HG03064 (cell line): ENCODE measurements around the gene BACE2.

Experiments
- ATAC-seq: cut with Tn5 transposase; IDR thresholded peaks from one replicate; pipeline ENCODE4 v1.9.1; 2021; ENCODE audit warnings: low read depth; ENCODE audit not compliant: unreplicated experiment

BACE2 gene

DNA sequence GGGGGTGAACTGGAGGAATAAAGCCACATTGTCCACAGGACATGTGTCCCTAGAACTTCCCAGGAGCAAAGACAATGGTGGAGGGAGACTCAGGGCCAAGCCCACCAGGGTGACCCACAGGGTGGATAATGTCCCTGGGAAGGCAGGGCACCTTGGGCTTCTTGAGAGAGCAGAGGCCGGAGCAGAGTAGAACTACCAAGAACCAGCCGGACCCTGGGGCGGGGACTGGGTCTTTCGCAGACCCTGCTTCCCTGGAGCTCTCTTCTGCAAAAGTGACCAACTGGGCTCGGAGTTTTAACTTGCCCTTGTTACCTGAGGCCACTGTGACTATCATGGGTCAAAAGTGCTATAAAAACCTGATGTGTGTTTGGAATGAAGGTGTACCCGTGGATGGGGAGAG, 147.8 kb downstream of the BACE2 start:
- no peak for ATAC-seq

DNA sequence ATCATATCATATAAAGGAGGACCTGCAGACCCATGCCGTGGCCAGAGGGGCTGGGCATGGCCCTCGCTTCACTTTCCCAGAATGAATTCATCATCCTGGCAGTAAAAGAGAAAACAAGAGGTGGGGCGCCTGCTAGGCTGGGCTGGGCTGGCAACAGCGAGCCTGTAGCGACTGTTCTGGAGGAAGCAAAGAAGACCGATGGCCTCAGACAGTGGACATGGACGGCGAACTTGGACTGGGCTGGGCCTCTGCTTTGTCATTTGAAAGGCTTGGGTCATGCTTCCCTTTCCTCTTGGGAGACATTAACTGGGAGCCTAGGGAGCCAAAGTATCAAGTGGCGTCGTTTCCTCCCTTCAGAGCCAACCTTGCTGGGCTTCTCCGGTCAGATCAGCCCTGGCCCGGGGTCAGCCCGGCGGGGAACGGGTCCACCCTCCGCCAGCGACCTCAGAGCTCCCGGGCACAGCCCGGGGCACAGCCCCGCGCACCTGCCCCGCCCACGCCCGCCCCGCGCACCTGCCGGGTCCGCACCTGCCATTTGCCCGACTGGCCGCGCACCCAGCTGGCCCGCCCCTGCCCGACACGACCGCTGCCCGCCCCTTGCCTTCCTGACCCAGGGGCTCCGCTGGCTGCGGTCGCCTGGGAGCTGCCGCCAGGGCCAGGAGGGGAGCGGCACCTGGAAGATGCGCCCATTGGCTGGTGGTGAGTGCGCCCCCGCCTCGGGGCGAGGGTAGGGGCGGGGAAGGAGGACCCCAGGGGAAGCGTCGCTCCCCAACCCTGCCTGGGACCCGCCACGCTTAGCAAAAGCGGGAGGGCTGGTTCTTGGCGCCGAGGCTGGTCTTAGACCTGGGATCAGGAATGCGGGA, 148.5 kb downstream of the BACE2 start, which contains the start of gene FAM3B:
Gene FAM3B, plus strand, starts transcription at position 602 of the 863 bp plus-strand sequence. Its CDS starts 79 bp downstream, at position 681.
- no peak for ATAC-seq

DNA sequence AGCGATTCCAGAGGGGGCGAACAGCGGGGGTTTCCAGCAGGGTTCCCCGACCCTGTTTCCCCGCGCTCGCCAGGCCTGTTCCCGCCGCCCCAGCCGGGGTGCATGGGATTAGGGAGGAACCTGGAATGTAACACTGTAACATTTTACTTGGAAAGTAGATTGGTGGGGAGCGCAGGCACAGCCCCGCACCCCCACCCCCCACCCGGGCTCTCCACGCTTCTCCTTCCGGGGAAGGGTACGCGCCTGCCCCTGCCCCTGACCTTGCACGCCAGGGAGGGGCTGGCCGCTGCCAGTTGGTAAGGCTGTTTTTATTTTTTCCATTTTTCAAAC, 149.1 kb downstream of the BACE2 start:
- no peak for ATAC-seq

DNA sequence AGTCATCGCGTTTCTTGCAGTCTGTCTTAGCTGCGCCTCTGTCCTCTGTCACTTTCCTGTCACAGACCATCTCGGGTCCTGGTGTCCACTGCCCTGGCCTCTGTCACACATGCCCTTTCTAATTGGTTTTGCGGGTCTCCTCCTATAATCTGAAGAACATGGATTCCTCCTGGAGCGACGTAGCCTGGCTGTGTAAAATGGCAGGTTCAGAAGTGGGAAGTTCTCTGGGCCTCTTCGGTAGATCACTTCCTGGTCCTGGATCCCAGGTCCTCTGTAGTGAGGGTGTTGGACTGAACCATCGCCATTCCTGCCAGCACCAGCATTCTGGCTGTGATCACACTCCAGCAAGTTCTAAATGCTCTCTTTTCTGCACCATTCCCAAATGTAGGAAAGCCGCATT, 149.5 kb downstream of the BACE2 start:
- ATAC-seq: no peak

DNA sequence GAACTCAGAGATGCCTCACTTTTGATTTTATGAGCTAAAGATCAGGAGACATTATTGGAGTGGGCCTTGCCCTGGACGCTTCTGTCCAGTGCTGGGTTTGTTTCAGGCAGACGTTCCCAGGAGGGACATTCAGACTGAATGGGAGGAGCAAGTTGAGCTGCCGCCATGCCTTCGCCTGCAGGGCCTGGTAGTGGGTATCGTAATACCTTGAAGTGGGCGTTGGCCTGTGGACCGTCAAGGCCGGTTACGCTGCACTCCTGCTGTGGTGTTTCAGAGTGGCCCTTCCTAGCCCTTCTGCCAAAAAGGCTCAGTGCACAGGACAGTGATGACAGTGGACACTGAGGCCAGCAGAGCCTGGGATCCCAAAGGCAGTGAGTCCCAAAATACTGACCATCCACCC, 150.3 kb downstream of the BACE2 start:
- ATAC-seq: no peak

DNA sequence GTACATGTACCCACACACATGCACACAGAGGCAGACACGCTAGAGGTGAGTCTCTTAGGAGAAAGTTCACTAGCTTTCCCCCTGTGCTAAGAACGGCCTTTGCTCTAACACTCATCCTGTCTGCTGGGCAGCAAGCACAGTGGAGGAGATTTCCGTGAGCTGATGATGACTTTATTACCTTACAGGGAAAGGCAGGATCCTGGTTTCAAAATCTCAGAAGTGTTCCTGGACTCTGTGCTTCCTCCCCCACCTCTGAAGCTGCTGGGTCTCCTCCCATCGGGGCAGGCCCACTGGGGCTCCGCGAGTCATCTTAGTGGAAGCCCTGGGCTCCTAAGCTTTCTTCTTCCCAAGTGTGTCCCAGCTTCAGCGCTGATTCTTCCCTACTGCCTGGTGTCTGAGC, 151.3 kb downstream of the BACE2 start:
- no peak for ATAC-seq

DNA sequence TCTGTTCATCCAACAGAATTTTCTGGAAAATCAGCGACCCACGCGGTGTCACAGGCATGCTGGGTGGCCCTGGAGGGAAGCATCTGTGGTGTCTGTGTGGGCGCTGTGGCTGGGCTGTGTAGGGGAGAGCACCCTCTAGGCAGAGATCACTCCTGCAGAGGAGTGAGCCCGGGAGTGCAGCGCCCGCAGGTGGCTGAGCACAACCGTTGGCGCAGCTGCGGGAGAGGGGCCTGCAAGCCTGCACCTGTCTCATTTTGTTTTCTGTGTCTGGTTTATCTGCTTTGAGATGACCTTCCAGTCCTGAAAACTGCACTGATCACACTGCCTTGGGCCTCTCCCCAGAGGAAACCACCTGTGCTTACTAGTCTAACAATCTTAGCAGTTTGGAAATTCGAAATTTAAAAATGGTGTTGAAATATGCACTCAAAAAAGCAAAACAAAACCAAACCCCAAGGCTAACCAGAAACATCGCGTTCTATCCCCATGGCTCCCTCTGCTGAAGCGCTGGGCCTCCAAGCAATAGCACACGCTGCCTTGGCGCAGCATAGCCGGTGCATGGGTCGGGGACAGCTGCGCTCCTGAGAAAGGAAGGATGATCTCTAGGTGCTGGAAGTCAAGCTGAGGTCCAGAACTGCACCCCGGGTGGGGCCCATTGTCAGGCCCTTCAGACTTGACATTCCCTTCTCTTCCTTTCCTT, 153.4 kb downstream of the BACE2 start:
- no peak for ATAC-seq

DNA sequence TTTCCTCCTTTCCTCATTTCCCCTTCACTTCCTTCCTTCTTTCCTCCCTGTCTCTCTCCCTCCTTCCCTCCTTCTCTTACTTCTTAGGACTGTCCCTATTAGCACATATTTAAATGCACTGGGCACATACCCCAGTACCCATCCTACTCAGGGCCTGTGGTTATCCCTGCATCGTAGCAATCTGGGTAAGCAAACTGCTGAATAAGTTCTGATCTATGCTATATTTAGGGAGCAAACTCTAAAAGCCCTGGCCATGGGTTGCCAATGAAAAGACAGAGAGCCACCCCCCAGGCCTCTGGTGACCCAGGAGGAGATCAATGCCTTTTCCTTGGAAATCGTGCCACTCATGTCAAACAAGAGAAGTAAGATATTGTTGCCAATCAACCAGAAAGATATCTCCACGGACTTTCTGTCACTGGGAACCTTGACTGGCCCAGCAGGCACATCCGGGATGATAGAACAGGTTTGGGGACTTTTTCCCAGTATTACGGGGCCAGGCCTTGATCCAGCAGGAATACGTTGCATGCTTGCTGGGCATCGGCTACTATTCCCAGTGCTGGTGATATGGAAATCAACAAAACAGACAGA, 154.0 kb downstream of the BACE2 start:
- ATAC-seq: no peak

DNA sequence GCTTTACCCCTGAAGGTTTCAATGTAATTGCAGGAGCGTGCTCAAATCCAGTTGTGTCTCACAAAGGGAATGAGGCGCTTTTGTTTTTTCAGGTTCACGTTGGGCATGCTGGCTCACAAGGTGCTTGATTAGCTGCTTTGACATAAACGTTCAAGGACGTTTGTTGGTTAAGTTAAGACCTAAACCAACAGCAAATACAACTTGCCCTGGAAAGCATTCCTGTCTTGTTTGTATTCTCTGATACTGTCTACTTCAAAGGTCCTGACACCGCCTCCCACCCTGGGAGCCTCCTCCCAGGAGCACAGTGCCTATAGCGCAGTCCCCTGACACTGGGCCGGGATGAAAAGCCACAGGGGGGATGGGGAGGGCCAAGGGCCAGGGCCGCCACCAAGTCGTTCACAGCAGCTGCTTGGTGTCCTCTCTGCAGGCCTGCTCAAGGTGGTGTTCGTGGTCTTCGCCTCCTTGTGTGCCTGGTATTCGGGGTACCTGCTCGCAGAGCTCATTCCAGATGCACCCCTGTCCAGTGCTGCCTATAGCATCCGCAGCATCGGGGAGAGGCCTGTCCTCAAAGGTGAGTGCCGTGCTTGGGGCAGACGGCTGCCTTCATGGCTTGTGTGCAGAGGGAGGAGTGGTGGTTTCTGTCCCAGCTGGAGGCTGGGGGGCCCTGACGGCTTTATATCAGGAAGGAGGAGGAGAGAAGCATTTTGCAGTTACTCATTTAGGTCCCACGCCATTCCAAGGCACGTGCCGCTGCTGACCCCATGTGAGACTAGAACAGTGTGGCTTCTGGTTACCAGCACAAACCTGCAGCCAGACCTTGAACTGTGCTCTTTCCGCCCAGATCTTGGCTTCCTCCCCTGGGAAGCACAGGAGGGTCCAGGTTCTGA, 154.8 kb downstream of the BACE2 start:
- ATAC-seq: no peak

DNA sequence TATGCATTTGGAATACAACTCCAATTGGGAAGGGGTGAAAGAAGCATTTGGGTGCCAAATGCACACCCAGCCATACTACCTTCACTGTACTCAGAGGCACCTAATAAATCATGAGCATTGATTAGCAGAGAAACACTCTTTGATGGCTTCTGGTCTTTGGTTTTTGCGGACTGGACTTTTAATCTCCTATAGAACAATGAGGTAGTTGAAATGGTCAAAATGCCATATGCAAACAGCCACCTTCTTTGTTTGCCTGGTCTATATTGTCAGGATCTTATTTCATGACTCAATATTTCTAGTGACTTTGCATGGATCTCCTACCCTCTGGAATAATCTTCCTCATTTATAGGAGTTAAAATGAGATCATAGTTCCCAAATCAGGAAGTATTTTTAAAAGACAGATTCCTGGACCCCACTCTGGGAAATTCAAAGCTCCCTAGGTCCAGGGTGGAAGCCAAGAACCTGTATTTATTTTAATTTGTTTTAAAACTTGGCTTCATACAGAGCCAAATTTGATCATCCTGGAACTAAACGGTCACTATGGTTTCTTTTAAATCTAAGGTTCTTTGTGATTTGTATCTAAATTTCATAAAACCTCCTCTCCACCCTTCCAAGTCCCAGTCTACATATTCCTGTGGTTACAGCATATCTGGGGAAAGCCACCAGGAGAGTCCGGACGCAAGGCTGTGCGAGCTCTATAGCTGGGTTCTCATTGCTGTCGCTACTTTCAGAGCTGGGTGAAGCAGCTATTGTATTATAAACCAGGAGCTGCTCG, 157.4 kb downstream of the BACE2 start:
- ATAC-seq: no peak

DNA sequence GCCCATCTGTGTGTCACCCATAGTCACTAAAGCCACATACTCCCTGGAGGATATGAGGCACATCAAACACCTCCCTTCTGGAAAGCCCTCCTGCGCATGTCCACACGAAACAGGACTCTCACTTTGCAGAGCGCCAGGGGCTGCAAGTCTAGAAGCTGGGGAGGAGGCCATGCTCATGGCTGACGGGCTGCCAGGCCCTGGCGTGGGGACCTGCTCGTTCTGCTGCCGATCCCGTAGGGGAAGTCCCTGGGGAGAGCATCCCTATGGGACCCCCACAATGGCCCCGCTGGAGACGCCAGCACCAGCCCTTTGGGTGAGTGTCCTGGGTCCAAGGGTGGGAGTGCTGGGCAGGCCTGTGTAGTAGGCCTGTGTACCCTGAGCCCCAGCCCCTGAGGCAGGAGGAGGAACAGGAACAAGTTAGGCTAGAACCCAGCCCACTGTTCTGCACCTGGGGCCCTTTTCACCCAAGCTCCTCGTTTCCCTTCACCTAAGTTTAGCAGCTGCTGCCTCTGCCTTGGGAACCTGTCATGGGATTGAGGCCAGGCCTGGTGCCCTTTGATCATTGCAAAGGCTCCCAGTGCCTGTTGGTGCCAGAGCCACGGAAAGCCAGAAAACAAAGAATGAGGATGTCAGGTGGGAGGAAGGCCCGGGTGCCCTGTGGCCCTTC, 158.6 kb downstream of the BACE2 start:
- no peak for ATAC-seq

DNA sequence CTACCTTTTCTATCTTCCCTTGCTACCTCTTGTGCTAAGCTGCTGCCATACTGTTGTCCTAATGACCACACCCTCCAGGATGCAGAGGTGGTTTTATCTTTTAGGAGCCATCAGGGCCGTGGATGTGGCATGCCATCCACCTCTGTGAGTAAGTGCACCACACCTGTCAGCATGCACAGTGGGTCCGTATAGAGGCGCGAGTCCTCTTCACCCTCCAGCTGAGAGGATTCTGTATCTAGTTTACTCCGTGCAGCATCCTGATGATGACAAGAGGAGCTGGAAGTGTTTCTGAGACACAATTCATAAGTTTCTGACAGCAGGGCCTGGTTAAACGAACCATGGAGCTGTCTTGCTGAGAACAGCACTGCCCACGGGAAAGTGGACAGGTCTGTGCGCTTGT, 159.8 kb downstream of the BACE2 start:
- no peak for ATAC-seq

DNA sequence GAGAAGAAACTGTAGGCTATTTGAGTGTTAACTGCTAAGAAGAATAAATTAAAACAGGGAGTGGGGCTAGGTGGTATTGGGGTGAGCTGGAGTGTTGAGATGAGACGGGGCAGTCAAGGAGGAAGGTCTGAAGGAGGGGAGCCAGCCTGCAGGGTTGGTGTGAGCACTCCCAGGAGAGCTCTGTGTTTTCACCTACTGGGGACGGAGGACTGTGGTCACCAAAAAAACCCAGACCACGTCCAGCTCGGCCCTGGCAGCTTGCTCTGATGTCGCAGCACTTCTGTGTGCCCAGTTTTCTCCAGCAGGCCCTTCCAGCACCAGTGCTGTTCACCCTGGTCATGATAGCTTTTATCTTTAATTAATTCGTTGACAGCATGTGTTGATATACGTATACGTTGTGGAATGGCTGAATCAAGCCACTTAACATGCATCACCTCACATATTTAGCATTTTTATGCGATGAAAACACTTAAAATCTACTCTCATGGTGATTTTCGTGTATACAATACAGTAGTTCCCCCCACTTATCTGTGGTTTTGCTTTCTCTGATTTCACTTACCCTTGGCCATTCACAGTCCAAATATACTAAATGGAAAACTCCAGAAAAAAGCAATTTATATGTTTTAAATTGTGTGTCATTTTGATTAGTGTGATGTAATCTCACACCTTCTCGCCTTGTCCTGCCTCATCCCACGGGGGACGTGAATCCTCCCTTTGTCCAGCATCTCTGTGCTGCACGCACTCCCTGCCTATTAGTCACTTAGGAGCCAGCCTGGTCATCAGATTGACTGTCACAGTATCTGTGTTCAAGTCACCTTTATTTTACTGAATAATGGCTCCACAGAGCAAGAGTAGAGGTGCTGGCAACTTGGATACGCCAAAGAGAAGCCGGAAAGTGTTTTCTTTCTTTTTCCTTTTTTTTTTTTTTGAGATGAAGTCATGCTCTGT, 161.0 kb downstream of the BACE2 start:
- no peak for ATAC-seq
